B cell (primary cell): ENCODE measurements around the gene MYORG. TPM values are rescaled to one million over a fixed set of nuclear protein-coding genes. Genes with fewer than 3 reads are reported as not detected.

Experiments used
- ATAC-seq: fragments of 200-7000 bp; cut with Tn5 transposase; one replicate; pipeline ENCODE4 v1.10.0; 2021; ENCODE audit warnings: low read depth, mild to moderate bottlenecking, moderate number of reproducible peaks, moderate library complexity
- CTCF ChIA-PET: fragments of 350-600 bp; sonication (Branson Sonifier 250); formaldehyde crosslinking; loops from one replicate; lab custom pipeline; 2021; ENCODE audit warnings: antibody characterized with exemption, inconsistent platforms; lab: Charles Lee
- POLR2A ChIA-PET: fragments of 350-600 bp; sonication (Branson Sonifier 250); formaldehyde crosslinking; loops from one replicate; lab custom pipeline; 2021; ENCODE audit warnings: antibody characterized with exemption; lab: Charles Lee
- DNase-seq: peaks from one replicate; pipeline ENCODE4 v3.0.0; 2013
- H2AFZ ChIP-seq: 2 replicates; pipeline ENCODE4 v1.6.1; 2012; ENCODE audit warnings: mild to moderate bottlenecking, low read depth, low read length; ENCODE audit not compliant: insufficient read depth, poor library complexity, severe bottlenecking
- H3K27ac ChIP-seq, 2 donors: 1 replicate in 1 of 2; 2 replicates in 1 of 2; pipeline ENCODE4 v1.5.1; 2012 to 2013; ENCODE audit warnings: low read length in 2 of 2, mild to moderate bottlenecking in 2 of 2, moderate library complexity in 1 of 2
- H3K27me3 ChIP-seq, 4 experiments: fragments of 200-600 bp in 1 of 4; sonication (generic) in 1 of 4; replicated peaks in 1 of 4; 1 replicate in 2 of 4; 2 replicates in 2 of 4; pipeline versions ENCODE4 v1.6.1 to v1.7.0; 2013 to 2016; ENCODE audit warnings: low read length in 3 of 4, mild to moderate bottlenecking in 2 of 4, mixed read lengths in 1 of 4, moderate library complexity in 1 of 4; ENCODE audit not compliant: insufficient read depth in 4 of 4, control insufficient read depth in 3 of 4; ENCODE audit errors: control extremely low read depth in 1 of 4
- H3K36me3 ChIP-seq, 2 experiments: replicated peaks in 1 of 2; 1 replicate in 1 of 2; 2 replicates in 1 of 2; pipeline versions ENCODE4 v1.6.1 to v1.7.1; 2013; ENCODE audit warnings: low read length in 1 of 2; ENCODE audit not compliant: insufficient read depth in 2 of 2, control insufficient read depth in 1 of 2; ENCODE audit errors: control extremely low read depth in 1 of 2, extremely low read depth in 1 of 2
- H3K4me1 ChIP-seq, 2 donors: fragments of 200-600 bp in 1 of 2; sonication (generic) in 1 of 2; 1 replicate in 1 of 2; 2 replicates in 1 of 2; pipeline versions ENCODE4 v1.5.1 to v1.6.1; 2013 to 2017; ENCODE audit warnings: low read length in 2 of 2; ENCODE audit not compliant: control insufficient read depth in 2 of 2, insufficient read depth in 2 of 2
- H3K4me2 ChIP-seq: replicated peaks from 2 replicates; pipeline ENCODE3; 2012; ENCODE audit warnings: mild to moderate bottlenecking, low read depth, low read length; ENCODE audit not compliant: poor library complexity, severe bottlenecking
- H3K4me3 ChIP-seq, 5 experiments: fragments of 200-600 bp in 1 of 5; sonication (generic) in 1 of 5; 1 replicate in 3 of 5; 2 replicates in 2 of 5; pipeline versions ENCODE4 v1.5.1 to v1.7.0; 2011 to 2016; ENCODE audit warnings: low read length in 4 of 5, mild to moderate bottlenecking in 4 of 5, low read depth in 2 of 5, control low read depth in 1 of 5, moderate library complexity in 1 of 5; ENCODE audit not compliant: insufficient read depth in 1 of 5; ENCODE audit errors: control extremely low read depth in 1 of 5, extremely low read depth in 1 of 5
- H3K79me2 ChIP-seq: fragments of 200-600 bp; sonication (generic); one replicate; pipeline ENCODE4 v1.6.0; 2016; ENCODE audit warnings: low read length; ENCODE audit not compliant: control insufficient read depth, insufficient read depth
- H3K9ac ChIP-seq: fragments of 200-600 bp; sonication (generic); 2 replicates; pipeline ENCODE4 v1.6.1; 2017; ENCODE audit warnings: mild to moderate bottlenecking, low read length, moderate library complexity
- H3K9me3 ChIP-seq, 3 donors: one replicate each; pipeline versions ENCODE4 v1.6.1 to v1.7.1; 2013; ENCODE audit warnings: low read length in 2 of 3; ENCODE audit not compliant: control insufficient read depth in 2 of 3, insufficient read depth in 1 of 3; ENCODE audit errors: control extremely low read depth in 1 of 3
- H4K20me1 ChIP-seq: 2 replicates; pipeline ENCODE4 v1.6.0; 2012; ENCODE audit warnings: mild to moderate bottlenecking, low read length; ENCODE audit not compliant: insufficient read depth, control insufficient read depth, poor library complexity, severe bottlenecking
- H3K27ac Mint-ChIP-seq: one replicate; pipeline ENCODE4 v1.8.0; 2021; ENCODE audit warnings: mixed read lengths
- H3K27me3 Mint-ChIP-seq: one replicate; pipeline ENCODE4 v1.8.0; 2021; ENCODE audit warnings: mixed read lengths
- H3K4me1 Mint-ChIP-seq: one replicate; pipeline ENCODE4 v1.8.0; 2021; ENCODE audit warnings: mixed read lengths
- H3K4me3 Mint-ChIP-seq: one replicate; pipeline ENCODE4 v1.8.0; 2021; ENCODE audit warnings: mixed read lengths
- H3K9me3 Mint-ChIP-seq: one replicate; pipeline ENCODE4 v1.8.0; 2022; ENCODE audit warnings: mixed read lengths; ENCODE audit not compliant: insufficient read depth
- EZH2 ChIP-seq: IDR thresholded peaks from 2 replicates; pipeline ENCODE4 v1.6.1; 2012; ENCODE audit warnings: borderline replicate concordance, low read depth, mild to moderate bottlenecking, moderate library complexity, low read length; ENCODE audit not compliant: insufficient read depth, poor library complexity, severe bottlenecking
- WGBS: methylation state at CpG from one replicate; pipeline ENCODE4 v1.1.5; 2013; ENCODE audit warnings: missing lambda C conversion rate; ENCODE audit not compliant: insufficient coverage; 5-methylcytosine and 5-hydroxymethylcytosine counted together
- intact Hi-C: fragments of 100-400 bp; cut with micrococcal nuclease; formaldehyde crosslinking; loops from one replicate; pipeline ENCODE4 v1.10.0; 2022
- polyA plus RNA-seq: library from polyadenylated mRNA; depleted of rRNA; stranded (reverse); fragments of >200 nt; gene quantifications from 2 replicates; pipeline ENCODE4 v1.2.3, GENCODE V29; 2012
- total RNA-seq, 2 donors: library from RNA; stranded (reverse); fragments of 120-200 nt in 1 of 2; gene quantifications; 1 replicate in 1 of 2; 2 replicates in 1 of 2; pipeline versions ENCODE4 v1.2.3 to v1.2.4, GENCODE V29; 2013 to 2022
- TF ChIP-seq, protein P1 (sequence below): fragments of 200-600 bp; IDR thresholded peaks from one replicate; pipeline ENCODE4 v1.8.0; 2022; ENCODE audit warnings: antibody characterized with exemption, mild to moderate bottlenecking

The MYORG gene
- total and polyA plus RNA-seq, 2 donors (not counting 1 experiment from before 2014, with no cell fraction given) = 0.27 to 0.37 TPM

DNA sequence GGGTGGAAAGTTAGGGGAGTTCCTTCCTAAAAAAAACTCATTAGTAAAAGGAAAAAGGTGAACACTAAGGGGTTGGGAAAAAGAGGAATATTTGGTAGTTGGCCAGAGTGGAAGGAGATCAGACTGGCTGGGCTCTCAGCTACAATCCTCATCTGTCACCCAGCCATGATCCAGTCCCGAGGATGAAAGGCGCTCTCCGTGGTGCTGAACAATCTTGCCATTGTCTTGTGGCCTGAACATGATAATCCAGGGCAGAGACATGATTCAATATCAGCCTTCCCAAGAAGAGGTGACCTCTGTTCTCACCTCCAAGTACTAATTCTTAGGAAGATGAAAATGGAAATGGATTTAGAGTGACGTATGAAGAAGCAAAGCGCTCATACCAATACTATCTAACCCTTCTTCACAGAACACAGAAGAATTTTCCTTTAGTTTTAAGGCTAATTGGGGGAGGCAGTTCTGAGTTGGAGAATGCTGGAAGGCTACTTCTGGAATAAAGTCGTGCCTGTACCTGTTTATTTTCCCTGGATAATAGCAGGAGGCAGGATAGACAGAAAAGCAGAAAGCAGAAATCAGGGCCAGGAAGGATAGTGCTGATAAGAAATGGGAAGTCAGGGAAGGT lies 36.6 kb upstream of the MYORG start:
- no peak for TF ChIP-seq EZH2
- TF ChIP-seq, protein P1, sequence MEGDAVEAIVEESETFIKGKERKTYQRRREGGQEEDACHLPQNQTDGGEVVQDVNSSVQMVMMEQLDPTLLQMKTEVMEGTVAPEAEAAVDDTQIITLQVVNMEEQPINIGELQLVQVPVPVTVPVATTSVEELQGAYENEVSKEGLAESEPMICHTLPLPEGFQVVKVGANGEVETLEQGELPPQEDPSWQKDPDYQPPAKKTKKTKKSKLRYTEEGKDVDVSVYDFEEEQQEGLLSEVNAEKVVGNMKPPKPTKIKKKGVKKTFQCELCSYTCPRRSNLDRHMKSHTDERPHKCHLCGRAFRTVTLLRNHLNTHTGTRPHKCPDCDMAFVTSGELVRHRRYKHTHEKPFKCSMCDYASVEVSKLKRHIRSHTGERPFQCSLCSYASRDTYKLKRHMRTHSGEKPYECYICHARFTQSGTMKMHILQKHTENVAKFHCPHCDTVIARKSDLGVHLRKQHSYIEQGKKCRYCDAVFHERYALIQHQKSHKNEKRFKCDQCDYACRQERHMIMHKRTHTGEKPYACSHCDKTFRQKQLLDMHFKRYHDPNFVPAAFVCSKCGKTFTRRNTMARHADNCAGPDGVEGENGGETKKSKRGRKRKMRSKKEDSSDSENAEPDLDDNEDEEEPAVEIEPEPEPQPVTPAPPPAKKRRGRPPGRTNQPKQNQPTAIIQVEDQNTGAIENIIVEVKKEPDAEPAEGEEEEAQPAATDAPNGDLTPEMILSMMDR = no peak
- Mint-ChIP-seq H3K27ac (no peak overlapping the region), H3K9me3 (no peaks in the 10 kb centered on the region), H3K27me3 (no peaks in the 10 kb centered on the region), H3K4me3 (no peak overlapping the region), H3K4me1 (no peaks in the 10 kb centered on the region)
- CTCF ChIA-PET = interaction anchor here (1.4 kb wide), 1 partner anchor 10 kb away, joined by 6 read pairs; no protein-coding TSS in a partner anchor
- Histone ChIP-seq H3K27me3 (no peaks in the 10 kb centered on the region), H3K4me2 (no peak overlapping the region), H3K4me1 (no peaks in the 10 kb centered on the region), H4K20me1 (no peaks in the 10 kb centered on the region), H2AFZ (no peak overlapping the region), H3K27ac (no peak overlapping the region), H3K9ac (no peak overlapping the region), H3K36me3 (no peaks in the 10 kb centered on the region), H3K4me3 (no peak overlapping the region), H3K9me3 (no peaks in the 10 kb centered on the region), H3K79me2 (no peaks in the 10 kb centered on the region)
- POLR2A ChIA-PET = no interaction called here
- intact Hi-C loops = no loop called here
- no peak for ATAC-seq
- 0% methylated on average over 1 of the region's 6 CpGs for WGBS
- no peak for DNase-seq

DNA sequence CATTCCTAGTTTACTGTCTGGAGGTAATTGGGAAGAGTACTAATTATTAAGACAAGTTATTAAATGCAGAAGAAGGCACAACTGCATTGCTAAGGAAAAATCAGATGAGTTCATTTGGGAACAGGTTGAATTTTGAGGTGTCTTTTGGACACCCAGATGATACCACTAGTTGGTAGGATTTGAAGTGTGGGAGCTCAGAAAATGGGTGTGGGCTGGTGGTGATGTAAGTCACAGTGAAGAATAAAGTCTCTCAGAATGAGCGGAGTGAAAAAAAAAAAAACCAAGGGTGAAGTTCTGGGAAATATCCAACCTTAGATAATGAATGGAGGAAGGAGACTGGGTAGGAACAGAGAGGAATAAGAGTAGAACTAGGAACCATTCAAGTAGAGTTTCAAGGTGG lies 35.6 kb upstream of the MYORG start:
- no peaks in the 10 kb centered on the region for H3K9me3 Mint-ChIP-seq
- H3K36me3 ChIP-seq = no peaks in the 10 kb centered on the region
- H3K27me3 Mint-ChIP-seq = no peaks in the 10 kb centered on the region
- no peaks in the 10 kb centered on the region for H3K27me3 ChIP-seq
- H3K27ac ChIP-seq = no peak overlapping the region
- no peaks in the 10 kb centered on the region for H3K4me1 Mint-ChIP-seq
- H4K20me1 ChIP-seq = no peaks in the 10 kb centered on the region
- H3K4me2 ChIP-seq = no peak overlapping the region
- intact Hi-C loops = no loop called here
- no peak for ATAC-seq
- H3K4me3 Mint-ChIP-seq = no peak overlapping the region
- no peaks in the 10 kb centered on the region for H3K9me3 ChIP-seq
- H3K27ac Mint-ChIP-seq = no peak overlapping the region
- no peak overlapping the region for H3K9ac ChIP-seq
- POLR2A ChIA-PET = no interaction called here
- CTCF ChIA-PET = interaction anchor here (1.4 kb wide), 1 partner anchor 9 kb away, joined by 6 read pairs; no protein-coding TSS in a partner anchor
- no peak overlapping the region for H3K4me3 ChIP-seq
- DNase-seq = no peak
- WGBS = 60% methylated on average over 1 of the region's 1 CpG
- TF ChIP-seq, protein P1 = no peak
- no peak for TF ChIP-seq EZH2
- no peak overlapping the region for H2AFZ ChIP-seq
- no peaks in the 10 kb centered on the region for H3K79me2 ChIP-seq
- no peaks in the 10 kb centered on the region for H3K4me1 ChIP-seq
